GM12891 (cell line): Measurements from ENCODE around the gene DNAJC13.

ENCODE experiments used
- PAX5 ChIP-seq: IDR thresholded peaks from 2 replicates; pipeline ENCODE4 v1.6.1; 2011; ENCODE audit warnings: low read length, moderate library complexity, mild to moderate bottlenecking; ENCODE audit not compliant: insufficient read depth, severe bottlenecking
- POLR2A ChIP-seq: IDR thresholded peaks from 2 replicates; pipeline ENCODE4 v1.6.1; 2011; ENCODE audit warnings: low read depth, low read length, control low read depth
- POLR2AphosphoS5 ChIP-seq: IDR thresholded peaks from 2 replicates; pipeline ENCODE4 v1.6.1; 2011; ENCODE audit warnings: low read depth, low read length, control low read depth
- POU2F2 ChIP-seq: IDR thresholded peaks from 2 replicates; pipeline ENCODE4 v1.6.1; 2011; ENCODE audit warnings: low read depth, mild to moderate bottlenecking, control low read depth, low read length, moderate library complexity
- SPI1 ChIP-seq: IDR thresholded peaks from 2 replicates; pipeline ENCODE4 v1.6.1; 2011; ENCODE audit warnings: low read depth, low read length, control low read depth
- TAF1 ChIP-seq: IDR thresholded peaks from 2 replicates; pipeline ENCODE4 v1.6.1; 2011; ENCODE audit warnings: low read depth, low read length, control low read depth

- TF ChIP-seq POLR2AphosphoS5 (peak; percentile 58; the same call in 1 of the 2 replicates), POLR2A (peak; percentile 56), TAF1 (peak; percentile 13; the same call in 1 of the 2 replicates), SPI1 (no peak), POU2F2 (no peak), PAX5 (no peak)
Measured at GRCh38 chr3:132417695-132418411, 551 bp downstream of the DNAJC13 start.
